ENCODE data around the gene MYOCD. TPM values are rescaled to one million over a fixed set of nuclear protein-coding genes. Genes with fewer than 3 reads are reported as not detected.

Gene MYOCD
- total RNA-seq, 2 donors from 2014 or later, result not detected

DNA sequence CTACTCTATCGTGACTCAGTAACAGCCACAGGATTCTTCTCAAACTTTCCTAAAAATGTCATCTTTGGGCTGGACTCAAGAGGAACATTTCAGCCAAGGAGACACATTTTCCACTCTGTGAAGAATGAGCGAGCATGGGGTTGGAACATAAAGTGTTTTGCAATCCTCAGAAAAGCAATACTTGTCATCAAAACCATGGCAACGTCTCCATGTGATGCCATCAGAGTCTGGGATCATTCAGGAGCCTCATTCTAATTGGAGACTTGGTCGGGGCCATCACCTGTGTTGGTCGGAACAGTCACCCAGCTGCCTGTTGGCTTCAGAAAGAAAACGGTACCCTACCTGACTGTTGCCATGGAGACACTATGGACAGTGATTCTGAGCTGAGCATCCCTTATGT is 25.5 kb downstream of the MYOCD start:
- H3K4me1 Mint-ChIP-seq, result no peaks in the 10 kb centered on the region
- DNase-seq (no peak), ATAC-seq (no peak)

GRCh38 chr17:12693640-12694039 is 27.9 kb downstream of the MYOCD start:
- no peak overlapping the region for H3K27ac Mint-ChIP-seq
- no peak overlapping the region for H3K4me3 Mint-ChIP-seq
- ATAC-seq (no peak), DNase-seq (no peak)
- H3K27me3 Mint-ChIP-seq, result no peaks in the 10 kb centered on the region
- H3K9me3 ChIP-seq (ENCODE audit: control insufficient read depth, low read length, poor library complexity, severe bottlenecking), result no peaks in the 10 kb centered on the region
- no peaks in the 10 kb centered on the region for H3K36me3 Mint-ChIP-seq (ENCODE audit: low read depth)
- H3K4me1 Mint-ChIP-seq, result no peaks in the 10 kb centered on the region

More for the DNA sequence above, 25.5 kb downstream of the MYOCD start:
- H3K36me3 Mint-ChIP-seq (ENCODE audit: low read depth), result no peaks in the 10 kb centered on the region
- H3K4me3 Mint-ChIP-seq, result no peak overlapping the region
- H3K27ac Mint-ChIP-seq, result no peak overlapping the region
- no peaks in the 10 kb centered on the region for H3K27me3 Mint-ChIP-seq
- H3K9me3 ChIP-seq (ENCODE audit: control insufficient read depth, low read length, poor library complexity, severe bottlenecking), result no peaks in the 10 kb centered on the region

DNA sequence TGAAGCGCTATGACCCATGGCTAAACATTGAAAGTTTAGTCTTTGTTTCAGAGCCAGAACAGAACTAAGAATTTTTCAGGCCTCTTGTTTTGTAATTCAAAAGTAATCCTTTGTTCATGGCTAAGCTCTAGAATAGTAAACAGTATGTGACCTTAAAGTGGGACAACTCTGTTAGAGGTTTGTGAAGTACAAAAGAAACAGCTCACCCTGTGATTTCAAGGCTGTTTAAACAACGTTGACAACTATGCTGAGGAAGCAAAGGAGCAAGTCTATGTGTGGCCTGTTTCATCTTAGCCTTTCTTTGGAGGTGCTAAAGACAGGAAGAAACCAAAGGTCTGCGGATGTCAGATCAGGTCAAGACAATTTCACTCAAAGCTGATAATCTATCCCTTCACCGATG is 40.4 kb downstream of the MYOCD start:
- H3K4me3 Mint-ChIP-seq, result no peak overlapping the region
- no peak for DNase-seq
- no peak for ATAC-seq
- H3K9me3 ChIP-seq (ENCODE audit: control insufficient read depth, low read length, poor library complexity, severe bottlenecking), result no peaks in the 10 kb centered on the region
- no peaks in the 10 kb centered on the region for H3K36me3 Mint-ChIP-seq (ENCODE audit: low read depth)
- H3K27ac Mint-ChIP-seq, result no peak overlapping the region
- no peaks in the 10 kb centered on the region for H3K4me1 Mint-ChIP-seq
- H3K27me3 Mint-ChIP-seq, result no peaks in the 10 kb centered on the region

DNA sequence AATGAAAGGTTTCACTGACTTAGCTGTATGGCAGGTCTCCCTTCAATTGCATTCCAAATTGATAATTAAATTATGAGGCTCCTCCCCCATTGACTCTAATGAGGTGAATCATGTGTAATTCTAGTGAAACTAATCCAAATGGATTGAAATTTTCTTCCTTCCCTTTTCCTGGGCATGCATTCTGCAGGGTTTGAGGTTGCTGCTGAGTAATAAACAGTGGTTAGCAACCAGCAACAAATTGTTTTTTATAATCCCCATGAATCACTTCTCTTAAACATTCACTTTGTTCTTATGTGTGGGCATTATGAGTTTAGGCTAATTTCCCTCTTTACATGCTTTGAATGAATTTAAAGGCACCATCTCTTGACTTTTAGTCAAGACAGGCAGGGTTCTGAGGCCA is 43.4 kb downstream of the MYOCD start:
- no peaks in the 10 kb centered on the region for H3K4me1 Mint-ChIP-seq

DNA sequence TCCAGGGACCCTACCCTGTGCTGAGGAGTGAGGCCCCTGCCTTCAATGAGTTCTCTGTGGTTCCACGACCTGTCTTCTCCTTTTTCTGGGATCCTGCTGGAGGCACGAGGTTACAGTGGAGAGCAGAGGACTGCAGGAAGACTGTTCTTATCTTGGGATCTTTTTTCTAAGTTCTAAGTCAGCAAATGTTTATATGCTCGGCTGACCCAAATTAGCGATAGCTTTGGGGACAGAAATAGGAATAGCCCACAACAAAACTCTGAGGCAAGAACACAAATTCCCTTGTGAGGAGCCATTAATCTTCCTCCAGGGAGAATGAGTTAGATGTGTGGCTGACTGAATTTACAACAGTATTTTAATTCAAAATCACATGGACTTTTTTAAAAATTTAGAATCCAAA is 46.7 kb downstream of the MYOCD start:
- DNase-seq (no peak), ATAC-seq (no peak)

More for the DNA sequence above, 43.4 kb downstream of the MYOCD start:
- ATAC-seq (no peak), DNase-seq (no peak)
- no peaks in the 10 kb centered on the region for H3K9me3 ChIP-seq (ENCODE audit: control insufficient read depth, low read length, poor library complexity, severe bottlenecking)
- Mint-ChIP-seq H3K27me3 (no peaks in the 10 kb centered on the region), H3K27ac (no peak overlapping the region), H3K36me3 (ENCODE audit: low read depth) (no peaks in the 10 kb centered on the region), H3K4me3 (no peak overlapping the region)

DNA sequence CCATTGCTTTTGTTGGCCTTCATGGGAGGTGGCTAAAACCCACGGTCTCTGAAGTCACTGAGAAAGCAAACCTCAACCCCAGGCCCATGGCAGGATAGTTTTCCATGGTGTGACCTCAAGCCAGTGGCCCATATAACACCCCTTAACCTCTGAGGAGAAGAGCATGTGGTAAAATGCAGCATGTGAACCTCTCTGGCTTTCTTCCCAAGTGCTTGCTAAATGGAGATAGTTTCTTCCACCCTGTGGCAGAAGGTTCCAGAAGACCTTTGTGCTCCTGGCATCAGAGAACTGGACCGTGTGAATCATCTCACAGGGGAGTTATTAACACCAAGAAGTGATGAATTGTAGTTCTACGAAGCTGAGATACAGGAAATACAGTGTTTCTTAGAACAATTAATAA is 47.3 kb downstream of the MYOCD start:
- Mint-ChIP-seq H3K36me3 (ENCODE audit: low read depth) (no peaks in the 10 kb centered on the region), H3K27ac (no peak overlapping the region), H3K27me3 (no peaks in the 10 kb centered on the region), H3K4me1 (no peaks in the 10 kb centered on the region), H3K4me3 (no peak overlapping the region)
- no peaks in the 10 kb centered on the region for H3K9me3 ChIP-seq (ENCODE audit: control insufficient read depth, low read length, poor library complexity, severe bottlenecking)
- ATAC-seq (no peak), DNase-seq (no peak)

More for the DNA sequence above, 46.7 kb downstream of the MYOCD start:
- no peaks in the 10 kb centered on the region for H3K9me3 ChIP-seq (ENCODE audit: control insufficient read depth, low read length, poor library complexity, severe bottlenecking)
- no peaks in the 10 kb centered on the region for H3K4me1 Mint-ChIP-seq
- no peak overlapping the region for H3K4me3 Mint-ChIP-seq
- no peaks in the 10 kb centered on the region for H3K36me3 Mint-ChIP-seq (ENCODE audit: low read depth)
- H3K27me3 Mint-ChIP-seq, result no peaks in the 10 kb centered on the region
- H3K27ac Mint-ChIP-seq, result no peak overlapping the region

DNA sequence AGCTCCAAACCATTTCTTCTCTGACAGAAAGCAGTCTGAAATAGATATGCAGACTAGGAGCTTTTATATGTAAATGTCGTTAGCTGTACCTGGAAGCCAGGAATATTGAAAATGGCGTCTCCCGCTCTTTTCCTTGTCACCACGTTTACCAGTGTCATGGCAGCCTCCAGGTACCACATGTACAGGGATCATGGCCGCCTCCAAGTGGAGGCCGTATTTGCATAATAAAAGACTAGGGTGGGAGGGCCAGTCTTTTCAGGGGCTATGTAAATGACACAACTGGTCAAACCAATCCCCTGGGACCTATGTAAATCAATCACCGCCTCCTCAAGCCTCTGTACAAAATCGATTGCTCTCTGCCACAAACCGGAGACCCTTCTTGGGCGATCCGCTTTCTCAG is 54.3 kb downstream of the MYOCD start:
- no peaks in the 10 kb centered on the region for H3K9me3 ChIP-seq (ENCODE audit: control insufficient read depth, low read length, poor library complexity, severe bottlenecking)
- no peak overlapping the region for H3K27ac Mint-ChIP-seq
- DNase-seq, result no peak
- no peaks in the 10 kb centered on the region for H3K36me3 Mint-ChIP-seq (ENCODE audit: low read depth)
- no peak overlapping the region for H3K4me3 Mint-ChIP-seq
- no peaks in the 10 kb centered on the region for H3K4me1 Mint-ChIP-seq
- no peak for ATAC-seq
- H3K27me3 Mint-ChIP-seq, result no peaks in the 10 kb centered on the region

DNA sequence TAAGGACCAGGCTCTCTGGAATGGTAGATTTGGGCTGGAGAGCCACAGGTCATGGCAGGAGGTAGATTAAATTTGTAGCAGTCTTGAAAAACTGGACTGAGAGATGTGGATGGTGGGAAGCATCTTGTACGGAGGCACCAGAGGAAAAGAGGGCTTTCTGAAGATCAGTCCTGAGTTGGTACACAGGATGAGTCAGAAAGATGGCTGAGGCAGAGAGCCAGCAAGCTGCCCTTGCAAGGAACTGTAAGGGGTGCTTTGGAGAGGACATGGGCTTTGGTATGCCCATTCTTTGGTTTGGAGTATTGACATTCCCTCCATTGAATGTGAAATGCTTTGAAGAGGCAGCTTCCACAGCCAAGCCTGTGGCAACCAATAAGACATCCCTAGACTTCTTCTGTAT is 55.9 kb downstream of the MYOCD start:
- Mint-ChIP-seq H3K4me3 (no peak overlapping the region), H3K36me3 (ENCODE audit: low read depth) (no peaks in the 10 kb centered on the region), H3K27ac (no peak overlapping the region), H3K27me3 (no peaks in the 10 kb centered on the region), H3K4me1 (no peaks in the 10 kb centered on the region)
- no peaks in the 10 kb centered on the region for H3K9me3 ChIP-seq (ENCODE audit: control insufficient read depth, low read length, poor library complexity, severe bottlenecking)
- DNase-seq (no peak), ATAC-seq (no peak)

DNA sequence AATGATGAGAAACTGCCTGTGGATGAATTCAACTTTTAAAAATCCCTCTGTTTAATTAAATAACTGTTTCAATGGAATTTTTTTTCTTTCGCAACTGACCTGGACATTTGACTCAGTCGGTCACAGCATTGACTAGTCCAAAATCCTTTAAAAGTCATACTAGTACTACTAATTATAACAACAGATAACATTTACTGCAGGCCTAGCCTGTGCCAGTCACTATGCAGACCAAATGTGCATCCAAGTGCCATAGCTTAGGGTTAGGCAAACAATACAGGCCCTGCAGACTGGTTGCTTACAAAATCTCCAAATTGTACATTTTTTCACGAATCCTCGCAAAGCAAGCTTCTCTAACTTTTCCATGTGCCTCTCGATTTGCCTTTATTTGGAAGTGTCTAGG is 56.6 kb downstream of the MYOCD start:
- Mint-ChIP-seq H3K4me3 (no peak overlapping the region), H3K36me3 (ENCODE audit: low read depth) (no peaks in the 10 kb centered on the region), H3K4me1 (no peaks in the 10 kb centered on the region), H3K27me3 (no peaks in the 10 kb centered on the region), H3K27ac (no peak overlapping the region)
- no peak for DNase-seq
- ATAC-seq, result no peak
- H3K9me3 ChIP-seq (ENCODE audit: control insufficient read depth, low read length, poor library complexity, severe bottlenecking), result no peaks in the 10 kb centered on the region

GRCh38 chr17:12726131-12726530 is 60.4 kb downstream of the MYOCD start:
- no peaks in the 10 kb centered on the region for H3K36me3 Mint-ChIP-seq (ENCODE audit: low read depth)
- no peaks in the 10 kb centered on the region for H3K27me3 Mint-ChIP-seq
- DNase-seq, result no peak
- no peaks in the 10 kb centered on the region for H3K9me3 ChIP-seq (ENCODE audit: control insufficient read depth, low read length, poor library complexity, severe bottlenecking)
- H3K4me3 Mint-ChIP-seq, result no peak overlapping the region
- no peaks in the 10 kb centered on the region for H3K4me1 Mint-ChIP-seq
- no peak overlapping the region for H3K27ac Mint-ChIP-seq
- no peak for ATAC-seq

- Mint-ChIP-seq H3K4me3 (no peak overlapping the region), H3K27me3 (no peaks in the 10 kb centered on the region), H3K36me3 (ENCODE audit: low read depth) (no peaks in the 10 kb centered on the region), H3K27ac (no peak overlapping the region), H3K4me1 (no peaks in the 10 kb centered on the region)
- no peaks in the 10 kb centered on the region for H3K9me3 ChIP-seq (ENCODE audit: control insufficient read depth, low read length, poor library complexity, severe bottlenecking)
- ATAC-seq (no peak), DNase-seq (no peak)
Measured at GRCh38 chr17:12727076-12727760, 61.5 kb downstream of the MYOCD start.

DNA sequence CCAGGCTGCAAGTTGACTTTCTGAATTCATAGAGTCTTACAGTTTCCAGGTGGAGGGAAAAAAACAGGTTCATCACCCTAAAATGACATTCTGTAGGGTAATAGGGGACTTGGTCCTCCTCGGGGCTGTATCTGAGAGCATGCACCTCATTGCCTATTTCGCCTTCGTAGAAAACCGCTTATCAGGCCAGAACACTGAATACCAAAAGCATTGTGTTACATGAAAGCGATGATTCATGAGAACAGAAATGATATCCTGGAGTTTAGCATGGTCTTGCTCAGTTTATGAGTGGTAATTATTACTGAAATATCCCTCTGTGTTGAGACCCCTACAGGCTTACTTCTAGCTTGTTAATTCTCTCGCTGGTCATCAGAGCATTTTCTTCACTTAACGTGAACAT is 62.2 kb downstream of the MYOCD start:
- no peak for ATAC-seq
- H3K9me3 ChIP-seq (ENCODE audit: control insufficient read depth, low read length, poor library complexity, severe bottlenecking), result no peaks in the 10 kb centered on the region
- Mint-ChIP-seq H3K36me3 (ENCODE audit: low read depth) (no peaks in the 10 kb centered on the region), H3K27ac (no peak overlapping the region), H3K4me3 (no peak overlapping the region), H3K27me3 (no peaks in the 10 kb centered on the region), H3K4me1 (no peaks in the 10 kb centered on the region)
- DNase-seq, result no peak

DNA sequence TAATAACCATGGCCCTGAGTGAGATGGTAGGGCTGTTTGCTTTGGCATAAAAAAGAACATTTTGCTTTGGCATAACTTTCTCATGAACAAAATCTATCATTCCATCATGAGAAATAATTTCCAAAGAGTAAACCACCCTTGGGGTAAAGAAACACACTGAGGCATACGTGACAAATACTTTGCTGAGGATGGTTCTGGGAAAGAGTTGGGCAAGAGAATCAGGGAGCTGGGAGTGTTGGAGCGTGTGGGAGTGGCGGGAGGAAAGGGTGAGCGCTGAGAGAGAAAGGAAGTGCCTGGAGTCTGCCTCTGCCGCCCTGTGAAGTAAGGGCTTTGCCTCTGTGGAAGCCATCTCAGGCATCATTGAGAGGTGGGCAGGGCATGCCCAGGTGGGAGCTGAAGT is 63.4 kb downstream of the MYOCD start:
- no peak overlapping the region for H3K4me3 Mint-ChIP-seq
- DNase-seq (no peak), ATAC-seq (no peak)
- no peaks in the 10 kb centered on the region for H3K36me3 Mint-ChIP-seq (ENCODE audit: low read depth)
- no peaks in the 10 kb centered on the region for H3K27me3 Mint-ChIP-seq
- H3K27ac Mint-ChIP-seq, result no peak overlapping the region
- H3K9me3 ChIP-seq (ENCODE audit: control insufficient read depth, low read length, poor library complexity, severe bottlenecking), result no peaks in the 10 kb centered on the region
- H3K4me1 Mint-ChIP-seq, result no peaks in the 10 kb centered on the region

GRCh38 chr17:12730421-12730820 is 64.7 kb downstream of the MYOCD start:
- DNase-seq (no peak), ATAC-seq (no peak)
- H3K36me3 Mint-ChIP-seq (ENCODE audit: low read depth), result no peaks in the 10 kb centered on the region
- H3K4me1 Mint-ChIP-seq, result no peaks in the 10 kb centered on the region
- H3K9me3 ChIP-seq (ENCODE audit: control insufficient read depth, low read length, poor library complexity, severe bottlenecking), result no peaks in the 10 kb centered on the region
- H3K27ac Mint-ChIP-seq, result no peak overlapping the region
- H3K4me3 Mint-ChIP-seq, result no peak overlapping the region
- no peaks in the 10 kb centered on the region for H3K27me3 Mint-ChIP-seq
